Neural progenitor cell (in vitro differentiated cells): ENCODE results near the gene PC. TPM values are rescaled to one million over a fixed set of nuclear protein-coding genes. Genes with fewer than 3 reads are reported as not detected.

Experiments
- DNase-seq: peaks from one replicate; pipeline ENCODE4 v3.0.0-alpha.2; 2016; ENCODE audit warnings: low spot score
- H2AFZ ChIP-seq: fragments of 200-600 bp; sonication (generic); replicated peaks from 2 replicates; pipeline ENCODE4 v1.6.1; 2016; ENCODE audit warnings: antibody characterized with exemption
- H3F3A ChIP-seq: fragments of 200-600 bp; sonication (generic); 2 replicates; pipeline ENCODE4 v1.6.1; 2016; ENCODE audit warnings: antibody characterized with exemption, low read depth
- H3K27ac ChIP-seq: fragments of 200-600 bp; sonication (generic); 2 replicates; pipeline ENCODE4 v1.5.1; 2016; ENCODE audit warnings: mild to moderate bottlenecking
- H3K27me3 ChIP-seq: fragments of 200-600 bp; sonication (generic); 2 replicates; pipeline ENCODE4 v1.6.1; 2016; ENCODE audit warnings: mild to moderate bottlenecking, moderate library complexity
- H3K36me3 ChIP-seq: fragments of 200-600 bp; sonication (generic); 2 replicates; pipeline ENCODE4 v1.5.1; 2016
- H3K4me1 ChIP-seq: fragments of 200-600 bp; sonication (generic); 2 replicates; pipeline ENCODE4 v1.6.1; 2016; ENCODE audit warnings: mixed run types
- H3K4me2 ChIP-seq: fragments of 200-600 bp; sonication (generic); 2 replicates; pipeline ENCODE4 v1.6.1; 2016
- H3K4me3 ChIP-seq: fragments of 200-600 bp; sonication (generic); 2 replicates; pipeline ENCODE4 v1.5.1; 2016
- H3K79me2 ChIP-seq: fragments of 200-600 bp; sonication (generic); 2 replicates; pipeline ENCODE4 v1.6.1; 2016; ENCODE audit warnings: low read depth
- H3K9ac ChIP-seq: fragments of 200-600 bp; sonication (generic); 2 replicates; pipeline ENCODE4 v1.6.1; 2016
- H3K9me3 ChIP-seq: fragments of 200-600 bp; sonication (generic); 2 replicates; pipeline ENCODE4 v1.5.1; 2016; ENCODE audit warnings: low read depth
- H4K20me1 ChIP-seq: fragments of 200-600 bp; sonication (generic); 2 replicates; pipeline ENCODE4 v1.6.1; 2016; ENCODE audit warnings: low read depth
- H3K27ac Mint-ChIP-seq: 3 replicates; pipeline ENCODE4 v1.8.0; 2021; ENCODE audit warnings: mixed read lengths
- H3K27me3 Mint-ChIP-seq: 2 replicates; pipeline ENCODE4 v1.8.0; 2022; ENCODE audit warnings: low read depth, mild to moderate bottlenecking, inconsistent platforms, moderate library complexity, mixed read lengths; ENCODE audit not compliant: insufficient read depth
- H3K36me3 Mint-ChIP-seq: 3 replicates; pipeline ENCODE4 v1.8.0; 2021; ENCODE audit warnings: mixed read lengths
- H3K4me1 Mint-ChIP-seq: 3 replicates; pipeline ENCODE4 v1.8.0; 2021; ENCODE audit warnings: mixed read lengths
- H3K4me3 Mint-ChIP-seq: 3 replicates; pipeline ENCODE4 v1.8.0; 2021; ENCODE audit warnings: mild to moderate bottlenecking, moderate library complexity, mixed read lengths
- H3K9me3 Mint-ChIP-seq: 3 replicates; pipeline ENCODE4 v1.8.0; 2020; ENCODE audit warnings: mixed read lengths
- EZH2 ChIP-seq: fragments of 200-600 bp; sonication (generic); IDR thresholded peaks from 2 replicates; pipeline ENCODE4 v1.6.1; 2017; ENCODE audit warnings: antibody characterized with exemption, mild to moderate bottlenecking, moderate library complexity
- EZH2phosphoT487 ChIP-seq: fragments of 200-600 bp; sonication (generic); IDR thresholded peaks from 2 replicates; pipeline ENCODE4 v1.6.1; 2017; ENCODE audit warnings: antibody characterized with exemption
- total RNA-seq: library from RNA; depleted of rRNA; stranded (reverse); fragments of >200 nt; gene quantifications from 2 replicates; pipeline ENCODE4 v1.2.3, GENCODE V29; 2015; ENCODE audit warnings: low replicate concordance
- TF ChIP-seq, protein P1 (sequence below): fragments of 200-600 bp; sonication (generic); IDR thresholded peaks from 2 replicates; pipeline ENCODE4 v1.5.1; 2017; ENCODE audit warnings: antibody characterized with exemption, mild to moderate bottlenecking

PC gene
- total RNA-seq, 1 donor from 2014 or later = 11.4 TPM

- TF ChIP-seq EZH2 = no peak
- TF ChIP-seq, protein P1, sequence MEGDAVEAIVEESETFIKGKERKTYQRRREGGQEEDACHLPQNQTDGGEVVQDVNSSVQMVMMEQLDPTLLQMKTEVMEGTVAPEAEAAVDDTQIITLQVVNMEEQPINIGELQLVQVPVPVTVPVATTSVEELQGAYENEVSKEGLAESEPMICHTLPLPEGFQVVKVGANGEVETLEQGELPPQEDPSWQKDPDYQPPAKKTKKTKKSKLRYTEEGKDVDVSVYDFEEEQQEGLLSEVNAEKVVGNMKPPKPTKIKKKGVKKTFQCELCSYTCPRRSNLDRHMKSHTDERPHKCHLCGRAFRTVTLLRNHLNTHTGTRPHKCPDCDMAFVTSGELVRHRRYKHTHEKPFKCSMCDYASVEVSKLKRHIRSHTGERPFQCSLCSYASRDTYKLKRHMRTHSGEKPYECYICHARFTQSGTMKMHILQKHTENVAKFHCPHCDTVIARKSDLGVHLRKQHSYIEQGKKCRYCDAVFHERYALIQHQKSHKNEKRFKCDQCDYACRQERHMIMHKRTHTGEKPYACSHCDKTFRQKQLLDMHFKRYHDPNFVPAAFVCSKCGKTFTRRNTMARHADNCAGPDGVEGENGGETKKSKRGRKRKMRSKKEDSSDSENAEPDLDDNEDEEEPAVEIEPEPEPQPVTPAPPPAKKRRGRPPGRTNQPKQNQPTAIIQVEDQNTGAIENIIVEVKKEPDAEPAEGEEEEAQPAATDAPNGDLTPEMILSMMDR = no peak
- Histone ChIP-seq H3K27me3 (no peaks in the 10 kb centered on the region), H3K9me3 (no peaks in the 10 kb centered on the region), H3K4me3 (no peak overlapping the region), H3K9ac (no peak overlapping the region), H3K36me3 (no peaks in the 10 kb centered on the region), H3F3A (peaks cover 6% of the 10 kb centered on the region), H3K79me2 (peaks cover 36% of the 10 kb centered on the region), H4K20me1 (peaks cover 39% of the 10 kb centered on the region), H3K4me2 (no peak overlapping the region), H3K27ac (no peak overlapping the region), H2AFZ (no peak overlapping the region), H3K4me1 (peaks cover 6% of the 10 kb centered on the region)
- H3K4me3 Mint-ChIP-seq = peak overlapping the region; percentile 91
- peaks cover 12% of the 10 kb centered on the region for H3K36me3 Mint-ChIP-seq
- peak overlapping the region; percentile 69 for H3K27ac Mint-ChIP-seq
- H3K4me1 Mint-ChIP-seq = peaks cover 22% of the 10 kb centered on the region
- no peaks in the 10 kb centered on the region for H3K9me3 Mint-ChIP-seq
- no peak for DNase-seq
- peaks cover 5% of the 10 kb centered on the region for H3K27me3 Mint-ChIP-seq
Observed at GRCh38 chr11:66845143-66845875, 112.9 kb downstream of the PC start.

DNA sequence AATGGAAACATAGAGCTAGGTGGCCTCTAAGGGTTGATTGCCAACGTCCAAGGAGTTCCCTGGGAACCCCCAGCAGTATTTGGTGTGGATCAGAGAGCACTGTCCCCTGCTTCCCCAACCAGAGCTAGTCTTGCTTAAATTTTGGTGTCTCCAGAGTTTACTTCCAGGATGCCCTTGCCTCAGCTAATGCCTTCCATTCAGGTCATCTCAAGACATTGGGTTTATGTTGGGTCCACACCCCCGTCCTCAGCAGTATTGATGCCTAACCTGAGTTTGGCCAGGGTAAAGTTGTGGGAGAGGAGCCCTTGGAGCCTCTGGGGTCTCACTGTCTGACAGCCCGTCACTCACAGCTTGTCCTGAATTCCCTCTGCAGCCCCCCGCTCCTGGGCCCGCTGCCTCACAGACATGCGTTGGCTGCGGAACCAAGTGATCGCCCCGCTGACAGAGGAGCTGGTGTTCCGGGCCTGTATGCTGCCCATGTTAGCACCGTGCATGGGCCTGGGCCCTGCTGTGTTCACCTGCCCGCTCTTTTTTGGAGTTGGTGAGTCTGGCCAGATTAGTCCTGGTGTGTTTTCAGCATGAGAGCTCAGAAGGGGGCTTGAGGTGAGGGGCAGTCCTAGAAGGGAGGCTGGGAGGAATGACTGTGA, 113.6 kb downstream of the PC start:
- H3K9ac ChIP-seq = no peak overlapping the region
- no peak for TF ChIP-seq EZH2
- TF ChIP-seq EZH2phosphoT487 = no peak
- TF ChIP-seq, protein P1 = no peak
- H3K4me2 ChIP-seq = peak overlapping the region; percentile 99
- H3K27me3 Mint-ChIP-seq = peaks cover 5% of the 10 kb centered on the region
- no peak overlapping the region for H3K27ac ChIP-seq
- H3K4me3 ChIP-seq = peak overlapping the region; percentile 96
- H3K4me3 Mint-ChIP-seq = peak overlapping the region; percentile 91
- no peak overlapping the region for H3K27ac Mint-ChIP-seq
- no peaks in the 10 kb centered on the region for H3K9me3 ChIP-seq
- H3F3A ChIP-seq = peaks cover 6% of the 10 kb centered on the region
- H3K9me3 Mint-ChIP-seq = no peaks in the 10 kb centered on the region
- H2AFZ ChIP-seq = no peak overlapping the region
- DNase-seq = no peak
- peaks cover 36% of the 10 kb centered on the region for H3K79me2 ChIP-seq
- H4K20me1 ChIP-seq = peaks cover 39% of the 10 kb centered on the region
- no peaks in the 10 kb centered on the region for H3K27me3 ChIP-seq
- H3K4me1 Mint-ChIP-seq = peaks cover 22% of the 10 kb centered on the region
- peaks cover 13% of the 10 kb centered on the region for H3K36me3 Mint-ChIP-seq
- no peaks in the 10 kb centered on the region for H3K36me3 ChIP-seq
- H3K4me1 ChIP-seq = peaks cover 6% of the 10 kb centered on the region

- Histone ChIP-seq H3F3A (peaks cover 10% of the 10 kb centered on the region), H3K4me3 (peak overlapping the region; percentile 96), H3K9ac (peak overlapping the region; percentile 93), H3K79me2 (peaks cover 36% of the 10 kb centered on the region), H3K9me3 (no peaks in the 10 kb centered on the region), H3K4me1 (peaks cover 6% of the 10 kb centered on the region), H4K20me1 (peaks cover 39% of the 10 kb centered on the region), H2AFZ (peak overlapping the region; percentile 95), H3K27me3 (no peaks in the 10 kb centered on the region), H3K27ac (peak overlapping the region; percentile 70), H3K36me3 (no peaks in the 10 kb centered on the region), H3K4me2 (peak overlapping the region; percentile 99)
- no peak for TF ChIP-seq EZH2
- TF ChIP-seq, protein P1 = no peak
- no peak for TF ChIP-seq EZH2phosphoT487
- Mint-ChIP-seq H3K9me3 (no peaks in the 10 kb centered on the region), H3K36me3 (peaks cover 15% of the 10 kb centered on the region), H3K27ac (peak overlapping the region; percentile 67), H3K4me1 (peaks cover 22% of the 10 kb centered on the region), H3K27me3 (peaks cover 5% of the 10 kb centered on the region), H3K4me3 (peak overlapping the region; percentile 91)
- DNase-seq = no peak
Observed at GRCh38 chr11:66843776-66844495, 114.2 kb downstream of the PC start.
